Hematopoietic multipotent progenitor cell treated with erythropoietin and hydrocortisone succinate and interleukin-3 and kit ligand, for 8 days (in vitro differentiated cells): Measurements from ENCODE around the gene RBL1.
"Not testable (repeated sequence)": the region's sequence is repeated elsewhere in the genome, so short reads cannot be mapped to it uniquely, and the experiment has no call there.

Source experiments
- DNase-seq: peaks from one replicate; pipeline ENCODE4 v3.0.0-alpha.2; 2015

RBL1 gene, protein sequence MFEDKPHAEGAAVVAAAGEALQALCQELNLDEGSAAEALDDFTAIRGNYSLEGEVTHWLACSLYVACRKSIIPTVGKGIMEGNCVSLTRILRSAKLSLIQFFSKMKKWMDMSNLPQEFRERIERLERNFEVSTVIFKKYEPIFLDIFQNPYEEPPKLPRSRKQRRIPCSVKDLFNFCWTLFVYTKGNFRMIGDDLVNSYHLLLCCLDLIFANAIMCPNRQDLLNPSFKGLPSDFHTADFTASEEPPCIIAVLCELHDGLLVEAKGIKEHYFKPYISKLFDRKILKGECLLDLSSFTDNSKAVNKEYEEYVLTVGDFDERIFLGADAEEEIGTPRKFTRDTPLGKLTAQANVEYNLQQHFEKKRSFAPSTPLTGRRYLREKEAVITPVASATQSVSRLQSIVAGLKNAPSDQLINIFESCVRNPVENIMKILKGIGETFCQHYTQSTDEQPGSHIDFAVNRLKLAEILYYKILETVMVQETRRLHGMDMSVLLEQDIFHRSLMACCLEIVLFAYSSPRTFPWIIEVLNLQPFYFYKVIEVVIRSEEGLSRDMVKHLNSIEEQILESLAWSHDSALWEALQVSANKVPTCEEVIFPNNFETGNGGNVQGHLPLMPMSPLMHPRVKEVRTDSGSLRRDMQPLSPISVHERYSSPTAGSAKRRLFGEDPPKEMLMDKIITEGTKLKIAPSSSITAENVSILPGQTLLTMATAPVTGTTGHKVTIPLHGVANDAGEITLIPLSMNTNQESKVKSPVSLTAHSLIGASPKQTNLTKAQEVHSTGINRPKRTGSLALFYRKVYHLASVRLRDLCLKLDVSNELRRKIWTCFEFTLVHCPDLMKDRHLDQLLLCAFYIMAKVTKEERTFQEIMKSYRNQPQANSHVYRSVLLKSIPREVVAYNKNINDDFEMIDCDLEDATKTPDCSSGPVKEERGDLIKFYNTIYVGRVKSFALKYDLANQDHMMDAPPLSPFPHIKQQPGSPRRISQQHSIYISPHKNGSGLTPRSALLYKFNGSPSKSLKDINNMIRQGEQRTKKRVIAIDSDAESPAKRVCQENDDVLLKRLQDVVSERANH

DNA sequence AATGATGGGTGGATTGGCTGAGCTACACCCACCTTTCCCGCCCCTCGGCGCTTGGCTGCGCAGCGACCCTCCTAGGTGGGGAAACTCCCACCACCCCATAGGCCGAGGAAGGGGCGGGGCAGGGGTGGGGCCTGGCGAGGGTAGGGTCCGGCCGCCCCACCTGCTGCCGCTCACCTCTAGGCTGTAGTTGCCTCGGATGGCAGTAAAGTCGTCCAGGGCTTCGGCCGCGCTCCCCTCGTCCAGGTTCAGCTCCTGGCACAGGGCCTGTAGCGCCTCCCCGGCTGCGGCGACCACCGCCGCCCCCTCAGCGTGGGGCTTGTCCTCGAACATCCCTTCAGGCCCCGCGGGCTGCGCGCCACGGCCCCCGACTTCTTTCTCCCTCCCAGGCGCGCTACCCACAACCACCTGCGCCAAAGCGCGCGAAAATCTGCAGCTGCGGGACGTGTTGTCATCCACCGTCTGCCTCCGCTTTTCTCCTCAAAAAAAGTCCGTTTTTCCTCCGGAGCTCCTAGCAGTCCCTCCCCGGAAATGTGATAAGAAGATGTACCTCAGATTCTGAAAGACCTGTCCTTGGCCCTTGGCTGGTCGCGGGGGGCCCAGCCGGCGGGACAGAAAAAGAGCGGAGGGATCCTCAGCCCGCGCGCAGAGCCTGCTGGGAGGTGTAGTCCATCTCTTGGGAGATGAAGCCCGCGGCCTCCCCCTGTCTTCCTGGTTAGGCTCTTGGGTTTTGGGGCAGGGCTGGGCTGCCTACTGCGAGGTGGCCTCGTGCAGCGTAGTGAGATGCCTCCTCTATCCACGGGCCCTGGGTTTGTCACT lies at the start of gene RBL1:
Gene RBL1 (minus strand): TSS at position 399 of the 816 bp plus-strand sequence. CDS start 69 bp downstream, at position 330.
- DNase-seq: peak; percentile 93

DNA sequence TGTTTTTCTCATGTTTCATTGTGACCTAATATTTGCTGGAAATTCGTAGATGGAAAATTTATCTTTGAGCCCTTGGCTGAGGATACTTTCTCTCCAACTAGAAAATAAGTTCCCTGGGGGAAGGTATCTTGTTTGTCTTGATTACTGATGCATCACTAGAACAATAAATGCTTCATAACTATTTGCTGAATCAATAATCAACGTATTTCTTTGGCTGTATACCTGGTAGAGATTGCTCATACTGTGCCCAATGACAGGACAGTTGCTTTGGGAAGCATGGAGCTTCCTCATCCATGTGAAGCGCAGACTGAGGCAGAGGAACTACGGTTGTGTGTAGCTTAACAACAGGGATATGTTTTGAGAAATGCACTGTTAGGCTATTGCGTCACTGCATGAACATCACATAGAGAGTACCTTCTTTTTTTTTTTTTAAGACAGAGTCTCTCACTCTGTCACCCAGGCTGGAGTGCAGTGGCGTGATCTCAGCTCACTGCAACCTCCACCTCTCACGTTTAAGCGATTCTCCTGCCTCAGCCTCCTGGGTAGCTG lies 49.1 kb upstream of the RBL1 start:
- no peak for DNase-seq

DNA sequence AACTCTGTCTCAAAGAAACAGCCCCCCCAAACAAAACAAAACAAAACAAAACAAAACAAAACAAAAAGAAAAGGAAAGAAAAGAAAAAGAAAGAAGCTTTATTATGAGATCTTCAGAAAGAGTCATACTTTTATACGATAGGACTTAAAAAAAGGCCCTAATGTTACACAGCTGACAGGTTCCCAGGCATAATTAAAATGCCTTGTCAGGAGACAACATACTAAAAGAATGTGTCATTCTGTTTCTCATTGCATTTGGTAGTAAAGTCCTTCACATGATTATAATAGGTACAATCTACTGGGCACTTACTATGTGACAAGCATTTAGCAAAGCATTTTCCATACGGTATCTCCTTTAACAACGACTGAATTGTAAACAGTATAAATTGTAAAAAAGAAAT lies 46.9 kb upstream of the RBL1 start:
- no peak for DNase-seq

DNA sequence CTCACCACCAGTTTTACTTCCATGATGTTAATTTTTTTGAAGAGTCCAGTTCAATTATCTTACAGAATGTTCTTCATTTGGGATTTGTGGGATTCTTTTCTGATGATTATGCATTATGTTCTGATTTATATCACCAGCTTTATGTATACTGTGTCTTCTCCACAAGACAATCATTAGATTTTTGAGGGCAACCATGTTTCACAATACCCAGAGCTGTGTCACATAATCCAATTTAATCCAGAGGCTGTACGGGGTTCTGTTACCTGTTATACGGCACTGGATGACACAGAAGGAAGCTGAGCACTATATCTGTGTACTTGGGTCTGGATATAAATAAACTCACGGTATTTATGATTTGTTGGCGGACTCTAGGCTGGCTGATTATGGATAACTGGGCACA lies 41.8 kb upstream of the RBL1 start:
- DNase-seq: no peak

DNA sequence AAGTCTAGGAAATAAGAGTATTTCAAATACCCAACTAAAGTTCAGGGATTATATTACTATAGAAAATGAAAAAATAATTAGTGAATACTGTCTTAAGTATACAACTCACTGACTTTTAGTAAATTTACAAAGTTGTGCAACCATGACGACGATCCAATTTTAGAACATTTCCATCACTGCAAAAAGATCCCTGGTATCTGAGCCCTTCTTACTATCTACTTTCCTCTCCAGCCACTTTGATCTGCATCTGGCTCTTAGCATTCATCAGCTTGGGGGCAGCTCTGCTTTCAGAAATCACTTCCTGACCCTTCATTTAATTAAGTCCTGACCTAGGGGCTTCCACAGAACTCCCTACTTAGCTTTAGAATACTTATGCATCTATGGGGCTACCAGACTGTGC lies 38.2 kb upstream of the RBL1 start:
- DNase-seq: no peak

DNA sequence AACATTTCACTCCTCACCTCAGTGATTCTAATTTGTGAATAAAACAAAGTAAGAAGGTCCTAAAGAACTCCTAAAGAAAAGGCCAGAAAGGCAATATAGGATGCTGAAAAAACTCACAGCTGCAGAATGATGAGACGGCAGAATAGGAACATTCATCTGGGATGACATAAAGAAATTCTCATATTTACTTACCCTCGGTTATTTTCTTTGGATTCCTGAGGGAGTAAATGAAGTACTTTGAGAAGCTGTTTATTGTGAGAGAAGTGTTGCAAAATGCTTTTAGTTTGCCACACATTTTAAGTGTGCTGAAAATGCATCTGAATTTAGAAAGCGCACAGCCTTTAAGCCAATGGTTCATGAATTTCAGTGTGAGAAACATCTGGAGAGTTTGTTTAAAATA lies 35.7 kb upstream of the RBL1 start:
- DNase-seq: no peak

DNA sequence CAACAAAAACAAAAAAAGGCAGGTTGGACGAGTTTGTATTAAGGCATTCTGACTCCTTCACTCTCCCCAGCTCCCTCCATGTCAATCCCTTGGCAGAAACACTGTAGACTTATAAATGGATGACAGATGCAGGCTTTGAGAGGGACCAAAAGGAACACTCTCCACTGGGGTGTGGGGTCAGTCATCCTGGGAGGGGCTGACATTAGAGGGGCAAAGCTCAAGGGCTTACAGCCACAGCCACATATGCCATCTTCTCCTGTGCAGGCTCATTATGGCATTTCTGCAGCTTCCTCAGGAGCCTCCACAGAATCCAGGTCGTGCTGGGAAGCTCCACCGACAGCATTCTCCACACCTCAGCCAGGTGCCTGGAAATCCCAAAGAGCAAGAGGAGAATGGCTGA lies 33.0 kb upstream of the RBL1 start:
- no peak for DNase-seq

DNA sequence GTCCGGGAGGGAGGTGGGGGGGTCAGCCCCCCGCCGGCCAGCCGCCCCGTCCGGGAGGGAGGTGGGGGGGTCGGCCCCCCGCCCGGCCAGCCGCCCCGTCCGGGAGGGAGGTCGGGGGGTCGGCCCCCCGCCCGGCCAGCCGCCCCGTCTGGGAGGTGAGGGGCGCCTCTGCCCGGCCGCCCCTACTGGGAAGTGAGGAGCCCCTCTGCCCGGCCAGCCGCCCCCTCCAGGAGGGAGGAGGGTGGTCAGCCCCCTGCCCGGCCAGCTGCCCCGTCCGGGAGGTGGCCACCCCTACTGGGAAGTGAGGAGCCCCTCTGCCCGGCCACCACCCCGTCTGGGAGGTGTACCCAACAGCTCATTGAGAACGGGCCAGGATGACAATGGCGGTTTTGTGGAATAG lies 30.5 kb upstream of the RBL1 start:
- DNase-seq: not testable (repeated sequence)

DNA sequence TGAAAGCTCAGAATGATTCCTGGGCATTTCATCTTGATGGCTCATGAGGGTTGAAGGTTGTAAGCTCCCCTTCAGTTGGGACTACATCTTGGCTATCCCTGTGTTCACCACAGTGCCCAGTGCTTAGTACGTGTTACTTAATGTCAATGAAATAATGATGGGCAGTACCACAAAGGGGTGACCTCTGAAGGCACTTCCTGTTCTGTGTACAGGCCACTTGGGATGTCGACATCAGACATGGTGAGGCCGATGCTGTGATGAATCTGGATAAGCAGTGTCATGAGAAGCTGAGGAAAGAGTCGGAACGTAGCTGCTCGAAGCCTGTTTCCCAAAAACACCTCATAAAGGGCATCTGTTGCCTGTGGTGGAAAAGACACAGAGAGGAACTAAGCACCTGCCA lies 27.6 kb upstream of the RBL1 start:
- DNase-seq: no peak

DNA sequence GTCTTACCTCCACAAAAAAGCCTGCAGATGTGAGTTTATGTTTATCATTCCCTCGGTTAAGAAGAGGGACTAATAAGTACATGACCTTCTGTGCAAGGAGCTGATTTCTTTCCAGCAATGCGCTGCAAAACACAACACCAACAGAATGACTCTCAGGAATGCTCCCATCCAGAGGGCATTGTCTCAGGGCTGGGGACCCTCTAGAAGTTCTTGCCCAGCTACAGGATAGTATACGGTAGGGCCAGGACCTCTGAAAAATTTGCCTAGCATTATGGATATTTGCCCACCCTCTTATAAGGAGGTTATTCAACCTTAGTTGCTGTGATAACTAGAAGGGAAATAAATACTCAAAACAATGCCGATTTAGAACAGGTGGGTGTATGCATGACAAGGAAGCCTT lies 24.7 kb upstream of the RBL1 start:
- DNase-seq: no peak

DNA sequence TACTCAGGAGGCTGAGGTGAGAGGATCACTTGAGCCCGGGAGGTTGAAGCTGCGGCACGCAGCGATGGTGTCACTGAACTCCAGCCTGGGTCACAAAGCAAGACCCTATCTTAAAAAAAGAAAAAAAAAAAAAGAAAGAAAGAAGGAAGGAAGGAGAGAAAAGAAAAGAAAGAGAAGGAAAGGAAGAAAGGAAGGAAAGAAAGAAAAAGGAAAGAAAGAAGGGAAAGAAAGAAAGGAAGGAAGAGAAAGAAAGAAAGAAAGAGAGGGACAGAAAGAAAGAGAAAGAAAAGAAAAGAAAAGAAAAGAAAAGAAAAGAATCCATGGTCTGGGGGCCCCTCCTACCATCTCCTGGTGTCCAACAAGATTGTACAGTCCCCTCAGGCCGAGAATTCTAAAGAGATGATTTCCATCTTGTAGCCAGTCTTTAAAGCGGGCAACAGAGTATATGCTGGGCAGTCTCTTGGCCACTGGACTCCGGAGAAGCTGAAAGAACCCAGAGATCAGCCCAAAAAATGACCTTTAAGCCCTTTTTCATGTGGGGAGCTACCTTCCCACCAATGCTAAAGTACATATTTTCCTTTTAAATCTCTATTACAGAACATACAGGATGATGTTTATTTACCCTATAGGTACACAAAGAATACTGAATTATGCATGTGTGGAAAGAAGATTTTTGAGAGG lies 23.7 kb upstream of the RBL1 start:
- DNase-seq: no peak

DNA sequence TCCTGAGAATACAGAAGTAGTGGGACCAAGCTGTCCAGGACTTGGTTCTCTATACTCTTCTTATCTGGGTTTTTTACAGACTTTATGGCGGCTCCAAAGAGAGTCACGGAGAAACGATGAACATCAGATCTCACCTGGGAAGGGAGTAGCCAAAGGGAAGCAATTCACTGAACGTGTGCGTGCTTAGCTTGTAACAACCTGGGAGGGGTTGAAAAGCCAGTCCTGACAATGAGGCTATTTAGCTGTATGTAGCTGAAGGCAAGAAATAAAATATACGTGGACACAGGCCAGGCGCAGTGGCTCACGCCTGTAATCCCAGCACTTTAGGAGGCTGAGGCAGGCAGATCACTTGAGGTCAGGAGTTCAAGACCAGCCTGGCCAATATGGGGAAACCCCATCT lies 18.2 kb upstream of the RBL1 start:
- DNase-seq: no peak

DNA sequence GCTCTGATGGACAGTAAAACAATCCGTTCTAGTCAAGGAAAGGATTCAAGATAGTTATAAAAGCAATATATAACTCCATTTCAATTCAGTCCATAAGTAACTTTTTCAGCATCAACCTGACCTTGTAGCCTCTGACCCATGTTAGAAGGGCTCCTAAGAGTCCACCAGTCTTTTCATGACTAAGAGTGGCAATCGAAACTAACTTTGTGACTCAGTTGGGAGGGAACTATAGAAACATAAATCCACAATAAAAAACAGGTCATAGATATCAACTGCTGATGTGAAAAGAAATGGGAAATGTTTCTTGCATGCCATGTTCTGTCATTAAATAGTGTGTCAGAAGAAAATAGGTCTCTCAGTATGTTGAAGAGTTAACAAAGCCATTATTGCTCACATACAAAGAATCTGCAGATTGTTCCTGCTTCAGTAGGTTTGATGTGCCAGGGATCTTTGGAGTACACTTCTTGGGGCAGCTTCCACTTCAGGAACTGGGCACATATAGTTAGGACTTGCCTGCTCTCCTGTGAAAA lies 16.2 kb upstream of the RBL1 start:
- no peak for DNase-seq

DNA sequence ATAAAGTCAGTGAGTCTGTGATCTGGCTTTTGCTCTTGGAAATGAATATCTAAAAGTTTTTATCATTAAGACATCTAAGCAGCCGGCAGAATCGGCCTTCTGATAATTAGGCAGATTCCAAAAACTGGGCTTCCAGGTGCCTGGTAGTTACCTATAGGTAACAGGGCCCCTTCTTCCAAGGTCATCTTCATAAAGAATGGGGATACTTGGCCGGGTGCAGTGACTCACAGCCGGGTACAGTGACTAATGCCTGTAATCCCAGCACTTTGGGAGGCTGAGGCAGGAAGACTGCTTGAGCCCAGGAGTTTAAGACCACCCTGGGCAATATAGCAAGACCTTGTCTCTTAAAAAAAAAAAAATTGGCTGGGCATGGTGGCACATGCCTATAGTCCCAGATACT lies 12.9 kb upstream of the RBL1 start:
- no peak for DNase-seq

DNA sequence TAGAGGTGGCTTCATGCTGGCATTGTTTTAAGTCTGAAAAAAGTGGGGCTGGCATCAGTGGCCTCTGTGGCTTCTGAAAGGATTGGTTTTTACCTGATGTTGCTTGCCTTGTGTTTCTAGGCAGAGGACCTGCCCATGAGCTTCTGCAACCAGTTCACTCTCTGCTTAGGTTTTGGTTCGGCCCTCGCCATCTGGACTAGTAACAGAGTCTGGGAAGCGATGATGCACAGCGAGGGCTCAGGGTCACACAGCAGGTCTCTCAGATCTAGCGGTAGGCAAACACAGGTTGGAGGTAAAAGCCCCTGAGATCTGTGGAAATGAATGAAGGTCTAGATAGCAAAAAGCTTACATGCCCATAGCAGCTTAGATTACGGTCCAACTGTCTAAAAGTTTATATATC lies 6.8 kb upstream of the RBL1 start:
- no peak for DNase-seq

DNA sequence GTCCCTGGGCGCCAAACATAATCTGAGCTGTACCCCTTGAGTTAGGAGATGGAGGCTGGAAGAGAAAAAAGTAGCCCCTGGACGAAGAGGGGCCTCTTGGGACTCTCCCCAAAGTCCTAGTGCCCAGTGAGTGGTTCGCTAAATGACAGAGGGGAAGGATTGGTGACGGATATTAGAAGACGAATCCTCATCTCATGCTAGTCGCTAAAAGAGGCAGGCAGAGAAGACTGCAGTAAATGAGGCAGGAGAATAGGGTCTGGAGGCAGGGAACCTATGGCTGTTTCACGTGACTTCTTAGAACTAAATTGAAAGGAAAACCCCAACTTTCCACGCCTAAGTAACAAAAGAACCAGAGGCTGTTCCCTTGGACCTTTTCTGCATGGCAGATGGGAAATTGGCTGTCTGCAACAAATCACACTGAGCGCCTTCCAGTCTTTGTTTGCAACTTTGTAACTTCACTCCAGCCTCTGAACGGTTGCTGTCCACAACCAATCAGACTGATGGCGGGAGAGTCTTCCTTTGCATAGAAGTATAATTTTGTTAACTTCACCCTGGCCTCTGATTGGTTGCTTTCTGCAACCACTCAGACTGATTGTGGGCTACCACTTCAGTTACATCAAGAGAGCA lies 731 bp upstream of the RBL1 start:
- DNase-seq: peak; percentile 49

DNA sequence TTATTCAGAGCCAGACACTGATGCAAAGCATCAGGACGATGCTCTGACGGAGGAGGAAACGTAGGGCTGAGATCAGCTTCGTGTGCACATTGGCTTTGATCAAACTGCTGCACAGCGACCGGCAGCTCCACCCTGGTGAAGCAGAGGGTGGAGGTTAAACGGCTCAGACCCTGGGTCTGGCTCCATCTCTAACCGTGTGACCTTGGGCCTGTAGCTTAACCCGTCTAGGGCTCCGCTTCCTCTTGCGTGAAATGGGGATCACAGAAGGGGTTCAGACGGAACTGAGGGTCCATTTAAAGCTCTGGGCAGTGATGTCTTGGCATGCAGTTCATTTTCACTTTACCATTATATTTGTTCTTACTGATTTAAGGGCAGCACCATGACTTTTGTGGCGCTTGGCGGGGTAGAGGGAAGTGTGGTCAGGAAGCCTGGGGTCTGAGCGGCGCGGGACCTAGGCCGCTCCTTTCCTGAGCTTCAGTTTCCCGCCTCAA lies 644 bp downstream of the RBL1 start:
- DNase-seq: peak; percentile 70

DNA sequence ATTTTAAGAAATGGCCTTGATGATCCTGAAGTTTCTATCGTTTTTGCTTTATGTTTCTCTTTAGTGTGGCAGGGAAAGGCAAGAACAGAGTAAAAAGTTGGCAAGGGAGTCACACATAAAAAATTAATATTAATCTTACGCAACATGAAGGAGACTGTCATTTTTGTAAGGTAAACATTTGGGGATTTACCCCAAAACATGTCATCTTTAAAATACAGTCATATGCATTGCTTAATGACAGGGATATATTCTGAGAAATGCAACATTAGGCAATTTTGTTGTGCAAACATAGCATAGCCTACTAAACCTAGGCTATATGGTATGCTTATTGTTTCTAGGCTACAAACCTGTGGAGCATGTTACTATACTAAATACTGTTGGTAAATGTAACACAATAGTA lies 5.4 kb downstream of the RBL1 start:
- no peak for DNase-seq

DNA sequence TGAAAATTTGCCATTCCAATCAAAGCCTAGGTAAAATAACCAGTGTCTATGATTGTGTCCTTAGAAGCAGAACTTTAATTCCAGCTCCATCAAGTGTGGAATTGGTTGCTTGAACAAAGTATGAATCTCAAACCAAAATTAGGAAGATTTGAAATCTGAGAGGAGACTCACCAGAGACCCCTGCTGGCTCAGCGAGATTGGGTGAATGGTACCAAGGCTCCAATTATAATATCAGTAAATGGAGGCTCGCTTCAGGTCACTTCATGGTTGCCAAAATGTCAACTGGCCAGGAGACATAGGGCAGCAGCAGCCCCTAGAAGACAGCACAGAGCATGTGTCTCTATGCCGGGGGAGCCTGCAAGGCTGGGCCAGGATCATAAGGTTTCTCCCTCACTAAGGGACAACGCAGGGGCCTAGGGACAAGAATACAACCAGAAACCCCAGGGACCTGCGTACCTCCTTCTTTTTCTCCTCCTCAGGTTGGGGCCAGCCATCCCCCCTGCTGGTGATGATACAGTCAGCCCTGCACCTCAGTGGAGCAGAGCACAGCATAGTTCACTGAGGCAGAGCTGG lies 14.0 kb downstream of the RBL1 start:
- DNase-seq: no peak

DNA sequence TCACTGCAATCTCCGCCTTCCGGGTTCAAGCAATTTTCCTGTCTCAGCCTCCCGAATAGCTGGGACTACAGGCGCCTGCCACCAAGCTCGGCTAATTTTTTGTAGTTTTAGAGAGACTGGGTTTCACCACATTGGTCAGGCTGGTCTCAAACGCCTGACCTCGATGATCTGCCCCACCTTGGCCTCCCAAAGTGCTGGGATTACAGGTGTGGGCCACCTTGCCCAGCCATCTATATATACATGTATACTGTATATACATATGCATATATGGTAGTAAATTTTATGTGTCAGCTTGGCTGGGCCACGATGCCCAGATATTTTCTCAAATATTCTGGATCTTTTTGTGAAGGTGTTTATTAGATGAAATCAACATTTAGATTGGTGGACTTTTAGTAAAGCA lies 18.8 kb downstream of the RBL1 start:
- no peak for DNase-seq
